LNCaP clone FGC (cell line): ENCODE results near the gene ZNF70.

Experiments used
- DNase-seq: peaks from one replicate; pipeline ENCODE4 v3.0.0-alpha.2; 2011; ENCODE audit warnings: low read depth
- H3K4me3 ChIP-seq: 2 replicates; pipeline ENCODE4 v1.5.1; 2011; ENCODE audit warnings: mild to moderate bottlenecking, low read depth, low read length, control low read depth
- CTCF ChIP-seq: IDR thresholded peaks from 2 replicates; pipeline ENCODE4 v1.5.1; 2012; ENCODE audit warnings: mild to moderate bottlenecking; ENCODE audit not compliant: control insufficient read depth, insufficient read depth; ENCODE audit errors: extremely low read depth

The ZNF70 gene

GRCh38 chr22:23774114-23774921, 23.4 kb upstream of the ZNF70 start:
- DNase-seq: no peak
- no peak overlapping the region for H3K4me3 ChIP-seq
- no peak for TF ChIP-seq CTCF

GRCh38 chr22:23773483-23774113, 22.7 kb upstream of the ZNF70 start:
- peak overlapping the region; percentile 54 for H3K4me3 ChIP-seq

GRCh38 chr22:23772649-23773473, 21.9 kb upstream of the ZNF70 start, which contains the start of gene MMP11:
Gene MMP11, plus strand, starts transcription at chr22:23772849. Its CDS starts 22 bp downstream, at chr22:23772871.
- DNase-seq: no peak
- TF ChIP-seq CTCF: no peak
- H3K4me3 ChIP-seq: peak within 1 kb of the TSS; percentile 54

More at GRCh38 chr22:23773483-23774113, 22.7 kb upstream of the ZNF70 start:
- no peak for DNase-seq
- TF ChIP-seq CTCF: no peak

DNA sequence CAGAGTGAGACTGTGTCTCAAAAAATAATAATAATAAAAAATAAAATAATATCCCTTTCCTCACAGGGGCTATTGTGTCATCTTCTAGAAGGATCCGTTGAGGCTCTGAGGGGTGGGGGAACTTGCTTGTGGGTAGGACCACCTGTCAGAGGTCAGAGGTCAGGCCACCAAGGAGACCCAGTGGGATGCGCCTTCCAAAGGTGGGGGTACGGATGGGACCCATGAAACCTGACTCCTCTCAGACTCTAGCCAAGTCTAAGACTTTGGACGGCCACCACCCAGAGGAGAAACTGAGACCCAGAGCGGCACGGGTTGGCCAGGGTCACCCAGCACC, 21.4 kb upstream of the ZNF70 start:
- H3K4me3 ChIP-seq: peak overlapping the region; percentile 43
- TF ChIP-seq CTCF: no peak
- no peak for DNase-seq

DNA sequence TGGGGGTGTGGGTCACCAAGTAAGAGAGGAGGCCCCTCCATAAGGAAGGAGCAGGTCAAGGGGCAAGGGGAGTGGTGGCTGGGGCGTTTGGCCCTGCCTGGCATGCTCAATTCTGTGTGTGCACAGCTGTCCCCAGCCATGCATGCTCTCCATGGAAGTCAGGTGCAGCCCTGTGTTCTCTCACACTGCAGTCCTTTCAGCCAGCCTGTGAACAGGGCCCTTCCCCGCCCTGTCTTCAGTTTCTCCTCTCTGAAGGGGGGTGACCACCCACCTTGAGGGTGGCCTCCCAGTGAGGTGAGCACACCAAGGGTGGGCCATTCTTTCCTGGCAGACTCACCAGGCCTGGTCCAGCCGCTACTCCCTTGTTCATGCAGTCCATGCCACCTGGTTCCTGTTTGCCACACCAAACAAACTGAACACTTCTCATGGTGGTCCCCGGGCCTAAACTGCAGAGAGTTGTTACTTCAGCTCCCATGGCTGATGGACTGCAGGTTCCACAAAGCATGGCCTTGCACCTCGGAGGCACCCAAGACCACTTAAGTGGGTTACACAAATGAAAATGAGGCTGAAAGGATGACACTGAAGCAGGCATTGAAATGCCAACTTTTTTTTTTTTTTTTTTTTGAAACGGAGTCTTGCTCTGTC, 18.5 kb upstream of the ZNF70 start:
- no peak for TF ChIP-seq CTCF
- H3K4me3 ChIP-seq: no peak overlapping the region

GRCh38 chr22:23767673-23768548, 17.0 kb upstream of the ZNF70 start, which contains the start of gene CHCHD10:
Gene CHCHD10, minus strand, starts transcription at chr22:23767972. Its CDS starts 98 bp downstream, at chr22:23767874.
- peak within 1 kb of the TSS; percentile 87 for H3K4me3 ChIP-seq
- TF ChIP-seq CTCF: peak; percentile 45
- no peak for DNase-seq

More for the DNA sequence above, 18.5 kb upstream of the ZNF70 start:
- no peak for DNase-seq
